HG02938 (cell line): ENCODE measurements around the gene FIBCD1.

Source experiments
- ATAC-seq: cut with Tn5 transposase; IDR thresholded peaks from one replicate; pipeline ENCODE4 v1.9.1; 2021; ENCODE audit warnings: mild to moderate bottlenecking, moderate library complexity; ENCODE audit not compliant: unreplicated experiment

FIBCD1 gene

DNA sequence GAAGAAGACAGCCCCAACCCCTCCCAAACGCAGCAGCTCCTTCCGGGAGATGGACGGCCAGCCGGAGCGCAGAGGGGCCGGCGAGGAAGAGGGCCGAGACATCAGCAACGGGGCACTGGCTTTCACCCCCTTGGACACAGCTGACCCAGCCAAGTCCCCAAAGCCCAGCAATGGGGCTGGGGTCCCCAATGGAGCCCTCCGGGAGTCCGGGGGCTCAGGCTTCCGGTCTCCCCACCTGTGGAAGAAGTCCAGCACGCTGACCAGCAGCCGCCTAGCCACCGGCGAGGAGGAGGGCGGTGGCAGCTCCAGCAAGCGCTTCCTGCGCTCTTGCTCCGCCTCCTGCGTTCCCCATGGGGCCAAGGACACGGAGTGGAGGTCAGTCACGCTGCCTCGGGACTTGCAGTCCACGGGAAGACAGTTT, 54.9 kb downstream of the FIBCD1 start:
- ATAC-seq, result no peak

DNA sequence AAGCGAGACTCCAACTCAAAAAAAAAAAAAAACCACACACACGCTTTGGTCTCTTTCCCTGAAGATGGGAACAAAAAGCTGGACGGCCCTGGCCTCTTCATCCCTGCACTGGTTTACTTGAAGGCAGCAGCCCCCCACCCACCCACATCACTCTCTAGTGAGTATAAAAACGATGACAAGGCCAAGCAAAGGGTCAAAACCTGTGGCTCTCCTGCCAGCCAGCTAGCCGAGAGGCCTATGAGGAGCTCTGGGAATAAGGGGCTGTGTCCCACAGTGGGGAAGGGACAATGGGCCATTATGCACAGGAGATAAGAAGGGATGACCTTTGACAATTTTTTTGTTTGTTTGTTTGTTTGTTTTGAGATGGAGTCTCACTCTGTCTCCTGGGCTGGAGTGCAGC, 55.6 kb downstream of the FIBCD1 start:
- ATAC-seq, result no peak

DNA sequence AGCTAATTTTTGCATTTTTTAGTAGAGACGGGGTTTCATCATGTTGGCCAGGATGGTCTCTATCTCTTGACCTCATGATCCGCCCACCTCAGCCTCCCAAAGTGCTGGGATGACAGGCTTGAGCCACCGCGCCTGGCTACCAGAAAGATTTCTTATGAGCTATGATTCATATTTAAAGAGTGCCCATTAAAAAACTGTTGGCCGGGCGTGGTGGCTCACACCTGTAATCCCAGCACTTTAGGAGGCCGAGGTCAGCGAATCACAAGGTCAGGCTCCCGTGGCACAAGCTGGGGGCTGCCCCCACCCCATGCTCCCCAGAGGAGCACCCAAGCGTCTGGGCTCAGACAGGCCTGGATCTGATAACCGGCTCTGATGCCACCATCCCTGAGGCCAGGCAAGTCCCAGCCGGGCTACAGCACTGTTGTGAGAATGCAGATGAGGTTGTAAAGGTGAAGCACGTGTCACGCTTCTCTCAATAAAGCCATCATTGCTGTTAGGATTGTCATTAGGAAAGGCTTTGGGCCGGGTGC, 56.3 kb downstream of the FIBCD1 start:
- no peak for ATAC-seq

DNA sequence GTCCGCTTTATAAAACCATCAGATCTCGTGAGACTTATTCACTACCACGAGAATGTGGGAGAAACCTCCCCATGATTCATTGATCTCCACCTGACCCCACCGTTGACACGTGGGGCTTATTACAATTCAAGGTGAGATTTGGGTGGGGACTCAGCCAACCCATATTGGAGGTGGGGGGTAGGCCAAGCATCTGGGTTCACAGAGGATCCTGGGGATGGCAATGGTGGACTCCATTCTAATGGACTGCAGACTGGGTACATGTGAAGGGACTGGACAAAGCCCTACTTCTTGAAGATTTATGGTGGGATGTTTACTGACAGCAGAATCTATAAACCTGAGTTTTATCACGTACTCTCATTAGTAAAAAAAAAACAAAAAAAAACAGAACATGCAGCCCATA, 57.5 kb downstream of the FIBCD1 start:
- ATAC-seq, result no peak

DNA sequence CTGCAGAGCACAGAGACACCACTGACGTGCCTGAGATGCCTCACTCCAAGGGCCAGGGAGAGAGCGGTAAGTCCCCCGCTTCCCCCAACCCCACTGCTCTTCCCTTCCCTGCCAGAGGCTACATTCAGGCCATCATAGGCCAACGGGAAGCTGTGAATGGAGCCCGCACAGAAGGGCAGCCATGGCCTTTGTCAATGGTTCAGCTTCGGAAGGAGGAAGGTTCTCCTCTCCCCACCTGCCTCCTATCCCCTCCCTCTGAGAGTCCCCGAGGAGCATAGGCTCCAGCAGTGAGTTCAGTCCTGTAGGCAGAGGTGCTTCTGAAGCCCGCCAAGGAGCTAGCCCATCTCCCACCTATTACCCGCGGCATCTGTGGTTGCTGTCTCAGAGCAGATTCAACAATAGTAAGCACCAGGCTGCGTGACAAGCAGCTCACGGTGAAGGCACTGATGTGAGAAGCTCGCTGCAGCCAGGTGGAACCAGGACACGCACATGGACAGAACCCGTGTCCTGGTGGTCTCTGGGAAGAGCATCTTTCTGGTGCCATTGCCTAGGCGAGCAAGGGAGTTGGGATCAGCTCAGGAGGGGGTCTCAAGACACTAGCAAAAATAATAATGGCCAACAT, 58.3 kb downstream of the FIBCD1 start:
- no peak for ATAC-seq

DNA sequence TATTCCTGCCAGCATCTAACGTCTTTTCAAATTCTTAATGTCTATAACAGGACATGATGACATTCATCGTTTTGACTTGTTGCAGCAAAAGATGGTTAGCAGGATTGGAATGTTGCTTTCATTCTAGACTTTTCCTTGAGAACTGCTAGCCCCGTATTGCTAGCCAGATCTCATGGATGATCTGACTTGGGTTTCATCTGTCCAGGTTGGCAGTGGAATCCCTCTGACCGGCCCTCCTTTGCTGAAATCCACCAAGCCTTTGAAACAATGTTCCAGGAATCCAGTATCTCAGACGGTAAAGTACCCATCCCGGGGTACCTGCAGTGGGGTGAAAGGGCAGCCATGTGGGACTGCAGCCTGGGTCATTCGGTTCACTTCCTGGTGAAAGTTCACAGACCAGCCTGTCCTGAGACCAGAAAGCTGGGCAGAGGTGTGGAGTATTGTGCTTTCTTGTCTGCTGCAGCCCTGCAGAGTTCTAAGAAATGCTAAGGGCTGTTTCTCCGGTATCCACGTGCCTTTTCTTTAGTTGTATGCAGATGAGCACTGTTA, 59.1 kb downstream of the FIBCD1 start:
- ATAC-seq, result no peak

DNA sequence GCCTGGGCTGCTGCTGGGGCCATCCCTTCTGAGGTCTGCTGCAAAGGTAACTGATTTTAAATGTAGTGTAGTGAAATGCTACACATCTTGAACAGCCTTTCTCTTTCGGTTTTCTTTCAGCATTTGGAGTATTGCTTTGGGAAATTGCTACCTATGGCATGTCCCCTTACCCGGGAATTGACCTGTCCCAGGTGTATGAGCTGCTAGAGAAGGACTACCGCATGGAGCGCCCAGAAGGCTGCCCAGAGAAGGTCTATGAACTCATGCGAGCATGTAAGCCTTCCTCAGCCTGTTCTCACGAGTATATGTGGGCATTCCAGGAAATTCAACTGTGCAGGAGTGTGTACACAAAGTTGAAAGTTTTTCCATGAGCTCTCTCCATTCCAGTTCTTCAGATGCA, 60.8 kb downstream of the FIBCD1 start:
- no peak for ATAC-seq

DNA sequence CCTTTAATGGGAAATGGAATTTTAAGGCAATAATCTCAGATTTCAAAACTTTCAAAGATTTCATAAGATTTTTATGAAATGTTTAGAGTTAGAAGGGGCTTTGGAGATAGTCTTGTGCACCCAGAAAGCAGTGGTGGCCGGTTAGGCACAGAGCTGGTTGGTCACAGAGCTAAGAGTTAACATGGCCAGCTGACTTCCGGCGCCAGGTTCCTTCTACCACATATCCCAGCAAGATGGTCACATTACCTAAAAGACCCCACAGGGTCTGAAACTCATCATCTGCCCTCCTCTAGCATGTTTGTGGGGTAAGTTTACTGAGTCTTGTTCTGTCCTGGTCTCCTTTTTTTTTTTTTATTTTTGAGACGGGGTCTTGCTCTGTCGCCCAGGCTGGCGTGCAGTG, 61.7 kb downstream of the FIBCD1 start:
- no peak for ATAC-seq

DNA sequence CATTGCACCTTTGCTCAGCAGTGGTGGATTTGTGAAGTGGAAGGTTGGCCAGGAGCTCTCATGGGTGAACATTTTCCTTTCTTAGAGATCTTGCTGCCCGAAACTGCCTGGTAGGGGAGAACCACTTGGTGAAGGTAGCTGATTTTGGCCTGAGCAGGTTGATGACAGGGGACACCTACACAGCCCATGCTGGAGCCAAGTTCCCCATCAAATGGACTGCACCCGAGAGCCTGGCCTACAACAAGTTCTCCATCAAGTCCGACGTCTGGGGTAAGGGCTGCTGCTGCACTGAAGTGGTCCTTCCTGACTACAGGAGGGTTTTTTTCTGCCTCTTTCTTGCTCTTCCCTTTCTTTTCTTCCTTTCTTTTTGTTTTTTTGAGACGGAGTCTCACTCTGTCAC, 64.3 kb downstream of the FIBCD1 start:
- no peak for ATAC-seq

DNA sequence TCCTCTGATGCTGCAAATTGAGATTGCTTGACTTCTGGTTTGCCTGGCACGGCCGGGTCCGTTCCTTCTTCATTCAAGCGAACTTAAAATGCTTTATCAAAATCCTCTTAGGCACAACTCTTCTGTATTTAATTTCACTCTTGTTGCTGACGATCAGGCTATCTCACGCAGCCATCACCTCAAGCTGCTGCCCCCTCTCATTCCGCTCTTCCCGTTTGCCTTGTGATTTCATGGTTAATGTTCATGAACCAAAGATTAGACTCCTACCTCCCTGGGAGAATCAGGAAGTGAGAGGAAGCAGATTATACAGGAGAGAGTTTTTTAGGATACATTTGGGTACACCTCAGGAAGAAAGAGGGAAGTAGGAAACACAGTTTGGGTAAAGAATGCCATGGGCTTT, 65.1 kb downstream of the FIBCD1 start:
- no peak for ATAC-seq

DNA sequence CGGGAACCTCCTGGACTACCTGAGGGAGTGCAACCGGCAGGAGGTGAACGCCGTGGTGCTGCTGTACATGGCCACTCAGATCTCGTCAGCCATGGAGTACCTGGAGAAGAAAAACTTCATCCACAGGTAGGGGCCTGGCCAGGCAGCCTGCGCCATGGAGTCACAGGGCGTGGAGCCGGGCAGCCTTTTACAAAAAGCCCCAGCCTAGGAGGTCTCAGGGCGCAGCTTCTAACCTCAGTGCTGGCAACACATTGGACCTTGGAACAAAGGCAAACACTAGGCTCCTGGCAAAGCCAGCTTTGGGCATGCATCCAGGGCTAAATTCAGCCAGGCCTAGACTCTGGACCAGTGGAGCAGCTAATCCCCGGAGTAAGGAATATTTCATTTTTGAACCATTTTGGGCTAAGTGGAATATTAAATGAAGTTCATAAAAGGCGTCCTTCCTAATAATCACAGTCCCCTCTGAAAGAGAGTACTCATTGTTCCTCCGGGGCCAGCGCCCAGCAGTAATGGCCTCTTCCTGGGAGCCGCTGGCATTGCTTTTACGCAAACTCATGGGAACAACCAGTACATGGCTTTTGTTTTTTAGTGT, 66.0 kb downstream of the FIBCD1 start:
- ATAC-seq, result no peak

DNA sequence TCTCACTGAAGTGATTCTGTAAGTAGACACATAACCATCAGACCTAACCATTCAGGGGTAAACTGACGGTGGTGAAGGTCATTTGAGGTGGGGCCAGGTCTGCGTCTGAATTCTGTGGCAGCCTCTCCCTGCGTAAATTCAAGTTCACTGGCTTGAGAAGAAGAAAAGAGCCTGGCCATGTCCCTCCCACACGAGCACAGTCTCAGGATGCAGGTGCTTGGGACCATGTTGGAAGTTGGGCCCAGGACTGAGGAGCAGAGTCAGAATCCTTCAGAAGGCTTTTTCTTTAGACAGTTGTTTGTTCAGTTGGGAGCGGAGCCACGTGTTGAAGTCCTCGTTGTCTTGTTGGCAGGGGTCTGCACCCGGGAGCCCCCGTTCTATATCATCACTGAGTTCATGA, 66.5 kb downstream of the FIBCD1 start:
- ATAC-seq, result no peak

DNA sequence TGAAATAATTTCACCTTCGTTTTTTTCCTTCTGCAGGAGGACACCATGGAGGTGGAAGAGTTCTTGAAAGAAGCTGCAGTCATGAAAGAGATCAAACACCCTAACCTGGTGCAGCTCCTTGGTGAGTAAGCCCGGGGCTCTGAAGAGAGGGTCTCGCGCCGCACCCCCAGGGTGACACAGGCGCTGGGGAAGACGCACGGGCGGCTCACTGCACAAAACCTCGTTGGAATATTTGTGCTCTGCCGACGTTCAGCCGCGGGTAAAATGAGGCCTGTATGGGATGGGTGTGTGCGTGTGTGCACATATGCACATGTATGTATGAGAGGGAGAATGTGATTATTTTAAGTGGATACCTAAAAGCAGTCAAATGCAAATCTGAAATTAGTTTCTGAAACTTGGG, 67.0 kb downstream of the FIBCD1 start:
- no peak for ATAC-seq

DNA sequence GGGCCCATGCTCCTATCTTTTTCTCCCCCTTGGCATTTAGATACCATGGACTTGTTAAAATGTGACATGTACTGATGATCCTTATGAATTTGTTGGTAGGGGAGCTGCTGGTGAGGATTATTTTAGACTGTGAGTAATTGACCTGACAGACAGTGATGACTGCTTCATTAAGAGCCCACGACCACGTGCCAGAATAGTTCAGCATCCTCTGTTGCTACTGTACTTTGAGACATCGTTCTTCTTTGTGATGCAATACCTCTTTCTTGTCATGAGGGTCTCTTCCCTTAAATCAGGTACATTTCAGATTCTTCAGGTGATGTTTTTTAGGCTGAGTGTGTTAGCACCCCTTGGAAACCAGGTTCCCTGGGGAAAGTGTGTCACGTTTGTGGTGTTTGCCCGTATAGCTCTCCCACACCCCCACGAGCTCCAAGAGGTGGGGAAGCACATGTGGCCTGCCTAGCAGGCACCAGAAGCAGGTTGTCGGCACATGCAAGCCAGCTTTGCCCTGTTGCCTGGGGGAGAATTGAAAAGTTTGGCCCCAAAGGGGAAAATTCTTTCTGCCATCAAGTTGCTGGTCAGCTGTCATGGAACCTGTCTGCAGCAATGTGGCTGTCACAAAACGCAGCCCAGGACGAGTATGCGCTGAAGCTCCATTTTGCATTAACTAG, 67.5 kb downstream of the FIBCD1 start:
- no peak for ATAC-seq

DNA sequence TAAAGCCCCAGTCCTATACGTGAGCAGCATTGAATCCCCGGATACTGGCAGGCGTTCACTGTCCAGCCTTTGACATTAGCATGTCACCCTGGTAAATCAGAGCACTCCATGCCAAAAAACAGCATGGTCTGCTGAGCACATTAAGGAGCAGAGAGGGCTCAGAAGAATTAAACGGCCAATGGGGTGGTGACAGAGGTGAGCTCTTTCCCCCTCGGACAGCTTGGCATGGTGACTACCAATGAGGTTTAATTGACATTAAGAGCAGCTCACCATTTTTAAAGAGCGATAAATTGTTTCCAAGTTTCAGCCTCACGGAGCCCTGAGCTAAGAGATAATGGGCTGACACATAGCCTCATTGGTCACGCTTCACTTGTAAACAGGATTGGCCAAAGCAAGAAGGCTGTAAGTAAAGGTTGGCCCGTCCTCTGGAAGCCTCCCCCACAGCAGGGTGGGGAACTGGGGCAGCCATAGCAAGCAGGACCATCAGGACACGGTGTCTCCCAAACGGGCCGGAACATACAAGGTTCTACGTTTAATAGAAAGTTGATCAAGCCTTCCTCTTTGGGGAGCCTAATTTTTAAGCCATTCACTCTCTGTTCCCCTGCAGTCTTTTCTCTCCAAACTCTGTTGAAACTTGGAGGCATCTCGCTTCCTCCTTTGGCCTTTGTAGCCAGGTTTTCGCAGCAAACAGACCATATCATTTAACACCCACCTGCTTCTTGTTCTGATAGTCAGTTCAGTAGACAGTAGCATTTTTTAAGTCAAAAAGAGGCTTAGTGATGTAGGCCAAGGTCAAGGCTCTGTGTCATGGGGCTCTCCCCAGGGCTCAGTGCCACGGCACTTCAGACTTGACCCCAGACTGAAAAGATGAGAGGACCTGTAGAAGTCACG, 68.3 kb downstream of the FIBCD1 start:
- peak; percentile 69 for ATAC-seq

DNA sequence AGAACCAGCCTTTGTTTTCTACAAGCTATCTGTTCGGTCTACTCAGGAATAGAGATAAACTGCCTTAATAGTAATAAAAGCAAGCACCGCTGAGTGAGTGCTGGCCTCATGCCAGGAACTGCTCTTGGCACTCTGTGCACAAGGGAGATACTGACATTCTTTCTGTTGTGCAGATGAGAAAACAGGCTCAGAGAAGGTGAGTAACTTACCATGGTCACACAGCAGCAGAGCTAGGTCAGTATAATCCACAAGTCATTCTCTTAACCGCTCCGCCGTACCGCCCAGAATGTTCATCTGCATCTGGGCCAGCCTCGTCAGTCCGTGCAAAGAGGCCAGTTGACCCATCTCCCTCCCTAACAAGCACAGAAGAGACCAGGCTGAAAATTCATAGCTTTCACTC, 69.8 kb downstream of the FIBCD1 start:
- ATAC-seq, result no peak

DNA sequence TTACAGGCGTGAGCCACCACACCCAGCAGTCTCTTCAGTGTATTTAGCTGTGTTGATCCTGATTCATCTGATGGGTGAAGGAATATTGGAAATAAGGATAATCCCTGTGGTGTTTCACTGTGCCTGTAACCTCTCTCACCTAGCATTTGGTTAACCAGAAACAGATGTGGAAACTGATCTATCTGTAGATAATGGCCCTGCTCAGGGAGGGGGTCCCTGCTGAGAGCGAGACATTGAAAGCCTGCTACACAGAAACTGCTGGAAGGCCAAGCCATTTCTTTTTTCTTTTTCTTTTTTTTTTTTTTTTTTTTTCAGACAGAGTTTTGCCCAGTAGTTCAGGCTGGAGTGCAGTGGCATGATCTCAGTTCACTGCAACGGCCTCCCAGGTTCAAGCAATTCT, 70.8 kb downstream of the FIBCD1 start:
- ATAC-seq, result no peak

DNA sequence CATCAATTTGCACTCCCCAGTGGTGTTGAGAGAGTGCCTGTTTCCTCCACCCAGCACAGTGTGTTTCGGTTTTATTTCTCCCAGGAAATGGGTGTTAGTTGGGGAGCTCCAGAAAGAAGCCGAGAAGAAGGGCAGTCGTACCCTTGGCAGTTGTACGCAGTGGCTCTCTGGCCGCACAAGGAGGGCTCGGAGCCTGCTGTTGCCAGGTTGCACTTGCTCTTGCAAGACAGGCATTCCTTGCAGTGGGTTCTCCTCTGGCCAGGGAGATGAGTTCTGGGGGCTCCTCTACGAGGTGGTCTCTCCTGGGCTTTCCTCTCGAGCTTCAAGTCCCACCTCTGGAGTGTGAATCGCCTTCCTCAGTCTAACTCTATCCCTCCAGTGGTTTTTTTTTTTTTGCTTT, 71.5 kb downstream of the FIBCD1 start:
- no peak for ATAC-seq

DNA sequence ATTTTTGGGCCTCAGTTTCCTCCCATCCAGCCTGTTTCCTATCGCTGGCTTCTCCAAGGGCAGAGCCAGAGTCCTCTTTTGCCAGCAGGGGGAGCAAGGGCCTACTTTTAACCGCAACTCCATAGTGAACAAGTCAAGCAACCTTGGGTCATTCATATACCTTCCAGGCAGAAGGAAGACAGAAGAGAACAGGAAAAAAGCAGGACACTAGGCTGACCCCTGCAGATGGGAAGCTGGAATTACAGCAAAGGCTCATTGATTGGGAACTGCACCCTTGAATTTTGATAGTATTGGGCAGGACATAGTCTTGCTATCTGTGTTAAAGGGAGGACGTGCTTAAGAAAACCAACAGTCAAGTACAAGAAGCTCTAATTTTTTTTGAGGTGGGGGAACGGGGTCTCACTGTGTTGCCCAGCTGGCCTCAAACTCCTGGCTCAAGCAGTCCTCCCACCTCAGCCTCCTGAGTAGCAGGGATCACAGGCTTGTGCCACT, 72.5 kb downstream of the FIBCD1 start:
- no peak for ATAC-seq

DNA sequence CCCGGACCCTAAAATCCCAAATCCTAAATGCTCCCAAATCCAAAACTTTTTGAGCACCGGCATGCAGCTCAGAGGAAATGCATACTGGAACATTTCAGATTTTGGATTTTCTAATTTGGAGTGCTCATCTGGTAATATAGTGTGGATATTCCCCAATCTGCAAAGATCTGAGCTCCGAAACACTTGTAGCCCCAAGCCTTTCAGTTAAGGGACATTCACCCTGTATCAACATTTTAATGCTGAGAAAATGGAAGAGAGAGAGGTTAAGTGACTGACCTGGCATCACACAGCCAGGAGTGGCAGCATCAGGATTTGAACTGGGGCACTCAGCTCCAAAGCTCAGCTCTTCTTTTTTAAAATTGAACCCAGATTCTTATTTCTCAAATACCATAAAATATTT, 73.1 kb downstream of the FIBCD1 start:
- ATAC-seq, result no peak

DNA sequence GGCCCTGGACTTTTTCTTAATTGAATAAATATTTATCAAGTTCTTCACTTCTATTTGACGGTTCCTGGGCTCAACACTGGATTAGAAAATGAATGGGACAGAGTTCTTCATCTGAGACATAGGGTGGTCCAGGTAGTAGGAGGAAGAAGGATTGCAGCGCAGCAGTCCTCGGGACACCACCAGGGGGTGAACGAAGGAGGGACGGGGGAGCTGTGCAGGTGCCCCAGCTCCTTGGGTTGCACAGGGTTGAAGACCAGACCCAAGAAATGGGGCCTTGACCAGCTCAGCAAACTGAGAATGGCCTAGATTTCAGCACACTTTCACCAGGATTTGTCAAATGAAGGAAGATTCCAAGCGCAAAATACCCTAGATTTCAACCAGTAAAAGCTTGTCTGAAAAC, 74.5 kb downstream of the FIBCD1 start:
- ATAC-seq, result no peak
